ENCODE data around the gene NTMT2. TPM values are rescaled to one million over a fixed set of nuclear protein-coding genes. Genes with fewer than 3 reads are reported as not detected.

The NTMT2 gene
- total and polyA plus RNA-seq, 4 donors, result not detected

DNA sequence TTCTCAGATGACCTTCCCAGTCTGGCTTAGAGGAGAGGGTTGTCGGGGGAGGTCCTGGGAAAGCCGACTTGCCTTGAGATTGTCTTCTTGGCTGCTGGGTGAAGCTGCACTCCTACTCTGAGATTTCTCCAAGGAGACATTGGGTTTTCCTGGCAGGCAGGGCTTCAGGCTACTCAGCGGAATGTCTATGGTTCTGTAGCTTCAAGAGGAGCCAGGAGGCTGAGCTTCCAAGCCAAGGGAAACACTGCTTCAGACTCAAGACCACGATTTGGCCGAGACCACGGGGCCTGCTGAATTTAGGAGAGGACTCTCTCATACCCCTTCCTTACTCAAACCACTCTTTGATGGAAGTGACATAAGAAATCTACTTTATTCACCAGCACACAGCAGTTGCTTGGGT, 67.8 kb downstream of the NTMT2 start:
- no peak for TF ChIP-seq CTCF (IDR thresholded peaks at IDR 0.05; ENCODE audit: control extremely low read depth, extremely low read depth)
- no peak for DNase-seq
- ATAC-seq (ENCODE audit: insufficient read depth, low FRiP score), result no peak
- H3K9me3 ChIP-seq (ENCODE audit: control insufficient read depth in 4 of 4, insufficient read depth in 3 of 4, low read length in 3 of 4), result no peaks in the 10 kb centered on the region
- no peaks in the 10 kb centered on the region for H3K4me1 ChIP-seq (ENCODE audit: control insufficient read depth in 5 of 5, insufficient read depth in 5 of 5, low read length in 5 of 5)
- no peak overlapping the region for H3K27ac ChIP-seq (ENCODE audit: low read depth in 1 of 2, low read length in 1 of 2)
- H3K4me3 ChIP-seq, result no peak overlapping the region
- WGBS, 2 donors, result 79 to 81% methylated on average over 6 of the region's 6 CpGs
- no peak overlapping the region for H3K9ac ChIP-seq (ENCODE audit: insufficient read depth in 1 of 2, low read length in 2 of 2)
- no peaks in the 10 kb centered on the region for H3K27me3 ChIP-seq (ENCODE audit: control insufficient read depth in 3 of 3, insufficient read depth in 3 of 3, low read length in 2 of 3)
- no peaks in the 10 kb centered on the region for H3K36me3 ChIP-seq (ENCODE audit: control insufficient read depth in 4 of 4, insufficient read depth in 4 of 4, low read length in 4 of 4)

- Histone ChIP-seq H3K27ac (ENCODE audit: low read depth in 1 of 2, low read length in 1 of 2) (peak overlapping the region; percentile 2 to 24), H3K4me3 (no peak overlapping the region), H3K9me3 (ENCODE audit: control insufficient read depth in 4 of 4, insufficient read depth in 3 of 4, low read length in 3 of 4) (no peaks in the 10 kb centered on the region), H3K27me3 (ENCODE audit: control insufficient read depth in 3 of 3, insufficient read depth in 3 of 3, low read length in 2 of 3) (no peaks in the 10 kb centered on the region), H3K4me1 (ENCODE audit: control insufficient read depth in 5 of 5, insufficient read depth in 5 of 5, low read length in 5 of 5) (no peaks in the 10 kb centered on the region), H3K36me3 (ENCODE audit: control insufficient read depth in 4 of 4, insufficient read depth in 4 of 4, low read length in 4 of 4) (no peaks in the 10 kb centered on the region), H3K9ac (ENCODE audit: insufficient read depth in 1 of 2, low read length in 2 of 2) (no peak overlapping the region)
- DNase-seq (peak; percentile 18 to 33 (median 25)), ATAC-seq (ENCODE audit: insufficient read depth, low FRiP score) (no peak)
- no peak for TF ChIP-seq CTCF (IDR thresholded peaks at IDR 0.05; ENCODE audit: control extremely low read depth, extremely low read depth)
- 24 to 39% methylated on average over 10 of the region's 10 CpGs for WGBS, 2 donors
Observed at GRCh38 chr1:170214117-170215032, 68.6 kb downstream of the NTMT2 start.

GRCh38 chr1:170215072-170215885, 69.5 kb downstream of the NTMT2 start:
- TF ChIP-seq CTCF (IDR thresholded peaks at IDR 0.05; ENCODE audit: control extremely low read depth, extremely low read depth), result no peak
- Histone ChIP-seq H3K9me3 (ENCODE audit: control insufficient read depth in 4 of 4, insufficient read depth in 3 of 4, low read length in 3 of 4) (no peaks in the 10 kb centered on the region), H3K27me3 (ENCODE audit: control insufficient read depth in 3 of 3, insufficient read depth in 3 of 3, low read length in 2 of 3) (no peaks in the 10 kb centered on the region), H3K27ac (ENCODE audit: low read depth in 1 of 2, low read length in 1 of 2) (no peak overlapping the region), H3K4me3 (no peak overlapping the region), H3K4me1 (ENCODE audit: control insufficient read depth in 5 of 5, insufficient read depth in 5 of 5, low read length in 5 of 5) (peaks cover 0 to 3% (median 0%) of the 10 kb centered on the region in 5 donors), H3K36me3 (ENCODE audit: control insufficient read depth in 4 of 4, insufficient read depth in 4 of 4, low read length in 4 of 4) (no peaks in the 10 kb centered on the region), H3K9ac (ENCODE audit: insufficient read depth in 1 of 2, low read length in 2 of 2) (no peak overlapping the region)
- ATAC-seq (ENCODE audit: insufficient read depth, low FRiP score) (no peak), DNase-seq (peak in 1 of 3 donors; percentile 22)
- WGBS, 2 donors, result 73 to 79% methylated on average over 4 of the region's 4 CpGs

Measured in lung (tissue), 12 donors.